Esophagus (tissue), 2 donors: ENCODE data around the gene HIF1A. TPM values are rescaled to one million over a fixed set of nuclear protein-coding genes. Genes with fewer than 3 reads are reported as not detected.

ENCODE experiments used
- H3K27ac ChIP-seq, 2 donors: one replicate each; pipeline ENCODE4 v1.5.1; 2013; ENCODE audit warnings: low read depth in 2 of 2, mild to moderate bottlenecking in 2 of 2, inconsistent platforms in 1 of 2, low read length in 1 of 2, moderate library complexity in 1 of 2
- H3K27me3 ChIP-seq, 2 donors: one replicate each; pipeline ENCODE4 v1.6.1; 2013; ENCODE audit warnings: low read length in 2 of 2, control low read depth in 1 of 2, mild to moderate bottlenecking in 1 of 2; ENCODE audit not compliant: insufficient read depth in 2 of 2, control insufficient read depth in 1 of 2
- H3K36me3 ChIP-seq, 2 donors: one replicate each; pipeline ENCODE4 v1.6.1; 2013; ENCODE audit warnings: low read length in 1 of 2; ENCODE audit not compliant: control insufficient read depth in 2 of 2, insufficient read depth in 2 of 2
- H3K4me1 ChIP-seq, 2 donors: one replicate each; pipeline ENCODE4 v1.6.1; 2013; ENCODE audit warnings: low read length in 1 of 2; ENCODE audit not compliant: control insufficient read depth in 2 of 2, insufficient read depth in 2 of 2
- H3K4me3 ChIP-seq, 2 donors: one replicate each; pipeline ENCODE4 v1.5.1; 2013; ENCODE audit warnings: low read length in 2 of 2, mild to moderate bottlenecking in 2 of 2, low read depth in 1 of 2, moderate library complexity in 1 of 2
- H3K9me3 ChIP-seq, 2 donors: one replicate each; pipeline ENCODE4 v1.6.1; 2013; ENCODE audit warnings: mild to moderate bottlenecking in 2 of 2, low read depth in 1 of 2, low read length in 1 of 2, moderate library complexity in 1 of 2; ENCODE audit not compliant: control insufficient read depth in 2 of 2, insufficient read depth in 1 of 2
- WGBS, 2 donors: extraction: QIAGEN DNeasy Blood & Tissue Kit; methylation state at CpG; one replicate each; pipeline ENCODE4 v1.1.7; 2013; 5-methylcytosine and 5-hydroxymethylcytosine counted together
- polyA plus RNA-seq, 2 donors: library from polyadenylated mRNA; stranded (reverse); fragments of 200-250 nt; gene quantifications; one replicate each; pipeline ENCODE4 v1.2.3, GENCODE V29; 2013
- donor health status: healthy with polysubstance abuse.
- donor health status: Bipolar disorder and iron deficiency.

Gene HIF1A
- polyA plus RNA-seq, result 10 to 100 TPM; 23.4 to 47.5 TPM

DNA sequence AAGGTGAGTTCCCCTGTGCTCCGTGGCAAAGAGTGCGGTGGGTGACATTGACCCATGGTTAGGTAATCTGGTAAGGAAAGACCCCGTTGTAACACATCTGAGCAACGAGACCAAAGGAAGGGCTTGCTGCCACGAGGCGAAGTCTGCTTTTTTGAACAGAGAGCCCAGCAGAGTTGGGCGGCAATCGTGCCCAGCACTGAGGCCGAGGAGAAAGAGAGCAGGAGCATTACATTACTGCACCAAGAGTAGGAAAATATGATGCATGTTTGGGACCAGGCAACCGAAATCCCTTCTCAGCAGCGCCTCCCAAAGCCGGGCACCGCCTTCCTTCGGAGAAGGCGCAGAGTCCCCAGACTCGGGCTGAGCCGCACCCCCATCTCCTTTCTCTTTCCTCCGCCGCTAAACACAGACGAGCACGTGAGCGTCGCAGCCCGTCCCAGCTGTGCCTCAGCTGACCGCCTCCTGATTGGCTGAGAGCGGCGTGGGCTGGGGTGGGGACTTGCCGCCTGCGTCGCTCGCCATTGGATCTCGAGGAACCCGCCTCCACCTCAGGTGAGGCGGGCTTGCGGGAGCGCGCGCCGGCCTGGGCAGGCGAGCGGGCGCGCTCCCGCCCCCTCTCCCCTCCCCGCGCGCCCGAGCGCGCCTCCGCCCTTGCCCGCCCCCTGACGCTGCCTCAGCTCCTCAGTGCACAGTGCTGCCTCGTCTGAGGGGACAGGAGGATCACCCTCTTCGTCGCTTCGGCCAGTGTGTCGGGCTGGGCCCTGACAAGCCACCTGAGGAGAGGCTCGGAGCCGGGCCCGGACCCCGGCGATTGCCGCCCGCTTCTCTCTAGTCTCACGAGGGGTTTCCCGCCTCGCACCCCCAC lies at the start of gene HIF1A:
Gene HIF1A (plus strand): TSS at position 684 of the 865 bp plus-strand sequence. CDS start 292 bp downstream, outside the sequence.
- Histone ChIP-seq H3K27me3 (no peaks in the 10 kb centered on the region), H3K9me3 (no peaks in the 10 kb centered on the region), H3K36me3 (no peaks in the 10 kb centered on the region), H3K27ac (peak within 1 kb of the TSS; percentile 96), H3K4me3 (peak within 1 kb of the TSS; percentile 96 to 99), H3K4me1 (no peaks in the 10 kb centered on the region)
- 0 to 1% methylated on average over 60 to 68 of the region's 68 CpGs for WGBS, 2 donors

DNA sequence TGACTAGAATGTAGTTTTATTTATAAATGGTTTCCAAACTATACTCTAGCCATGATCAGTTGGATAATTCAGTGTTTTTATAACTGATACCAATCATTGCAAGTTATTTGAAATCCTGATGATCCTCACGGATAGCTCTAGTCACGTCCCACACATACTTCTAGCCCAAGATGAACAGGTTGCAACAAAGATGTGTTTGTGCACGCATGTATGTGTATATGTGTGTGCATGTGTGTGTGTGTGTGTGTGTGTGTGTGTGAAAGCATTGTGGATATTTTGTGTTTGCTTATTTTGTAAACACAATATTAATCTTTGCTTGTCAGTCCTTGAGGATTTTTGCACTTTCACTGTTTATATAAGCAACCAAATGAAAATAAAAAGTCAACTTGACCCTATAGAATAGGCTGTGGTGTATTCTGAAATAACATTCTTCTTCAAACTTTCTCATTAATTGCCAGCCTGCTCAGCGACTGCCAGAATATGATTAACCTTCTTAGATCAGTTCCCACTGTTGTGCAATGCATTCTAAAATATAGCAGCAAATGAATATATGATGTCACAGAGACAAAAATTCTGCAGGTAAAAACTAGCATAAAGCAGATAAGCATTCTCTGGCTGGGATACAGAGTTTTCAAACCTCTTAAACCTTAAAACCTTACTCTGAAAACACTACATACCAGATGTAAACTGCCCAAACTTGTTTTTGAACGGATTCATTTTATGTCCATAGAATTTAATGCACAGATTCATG lies 48.8 kb upstream of the HIF1A start:
- WGBS, 2 donors, result 50 to 62% methylated on average over 5 of the region's 5 CpGs

DNA sequence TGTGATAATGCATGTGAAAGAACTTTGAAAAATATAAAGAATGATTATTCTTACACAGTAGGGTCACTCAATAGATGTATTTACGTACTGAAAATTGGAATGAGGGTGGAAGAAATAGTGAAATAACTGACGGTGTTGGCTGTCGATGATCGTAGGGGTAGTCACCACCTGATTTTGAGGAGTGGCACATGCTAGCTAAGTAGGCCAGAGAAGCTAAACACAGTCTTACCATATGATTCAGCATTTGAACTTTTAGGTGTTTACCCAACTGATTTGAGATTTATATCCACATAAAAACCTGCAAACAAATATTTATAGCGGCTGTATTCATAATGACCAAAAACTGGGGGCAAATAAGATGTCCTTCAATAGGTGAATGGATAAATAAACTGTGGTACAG lies 47.6 kb upstream of the HIF1A start:
- Histone ChIP-seq H3K9me3 (no peaks in the 10 kb centered on the region), H3K4me3 (no peak overlapping the region), H3K27me3 (no peaks in the 10 kb centered on the region), H3K36me3 (no peaks in the 10 kb centered on the region), H3K4me1 (no peaks in the 10 kb centered on the region), H3K27ac (peak overlapping the region; percentile 14 to 65)
- 59 to 74% methylated on average over 5 of the region's 5 CpGs for WGBS, 2 donors

More for the DNA sequence above, 48.8 kb upstream of the HIF1A start:
- H3K36me3 ChIP-seq, result no peaks in the 10 kb centered on the region
- H3K27me3 ChIP-seq, result no peaks in the 10 kb centered on the region
- no peaks in the 10 kb centered on the region for H3K4me1 ChIP-seq
- peak overlapping the region in 1 of 2 donors; percentile 49 for H3K27ac ChIP-seq
- no peak overlapping the region for H3K4me3 ChIP-seq
- H3K9me3 ChIP-seq, result no peaks in the 10 kb centered on the region

DNA sequence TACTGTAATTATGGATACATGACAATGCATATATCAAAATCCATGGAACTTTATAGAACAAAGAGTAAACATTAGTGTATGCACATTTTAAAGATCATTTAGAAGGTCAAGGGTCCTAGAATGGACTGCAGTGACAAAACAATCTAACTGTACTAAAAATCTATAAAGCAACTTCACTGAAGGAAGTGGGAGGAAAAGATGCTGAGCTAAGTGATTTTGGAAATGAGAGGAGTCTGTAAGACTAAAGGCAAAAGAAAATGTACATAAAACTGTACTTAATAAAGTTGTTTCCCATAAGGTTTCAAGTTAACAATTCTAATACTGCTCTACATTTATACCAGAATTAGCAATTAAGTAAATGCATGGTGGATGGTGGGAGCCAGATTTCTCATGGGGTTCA lies 46.9 kb upstream of the HIF1A start:
- H3K36me3 ChIP-seq, result no peaks in the 10 kb centered on the region
- no peak overlapping the region for H3K27ac ChIP-seq
- no peaks in the 10 kb centered on the region for H3K4me1 ChIP-seq
- no peaks in the 10 kb centered on the region for H3K9me3 ChIP-seq
- H3K4me3 ChIP-seq, result no peak overlapping the region
- H3K27me3 ChIP-seq, result no peaks in the 10 kb centered on the region

DNA sequence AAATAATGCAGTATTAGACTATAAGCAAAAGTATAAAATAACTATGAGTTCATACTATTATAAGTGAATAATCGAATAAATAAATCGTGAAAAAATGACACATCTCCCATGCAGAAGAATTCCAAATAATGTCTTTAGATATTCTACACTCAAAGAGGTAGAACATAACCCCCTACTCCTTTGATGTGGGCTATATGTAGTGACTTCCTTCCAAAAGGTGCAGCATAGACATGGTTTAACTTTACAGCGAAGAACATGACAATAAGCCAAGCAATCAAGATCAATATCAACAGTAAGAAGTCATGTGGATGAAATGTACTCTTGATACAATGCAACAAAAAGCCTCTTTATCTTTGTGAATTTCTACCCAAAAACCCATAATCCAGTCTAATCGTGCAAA lies 46.0 kb upstream of the HIF1A start:
- Histone ChIP-seq H3K4me1 (no peaks in the 10 kb centered on the region), H3K27ac (no peak overlapping the region), H3K9me3 (no peaks in the 10 kb centered on the region), H3K36me3 (no peaks in the 10 kb centered on the region), H3K4me3 (no peak overlapping the region), H3K27me3 (no peaks in the 10 kb centered on the region)
- WGBS, 2 donors, result 87 to 89% methylated on average over 4 of the region's 4 CpGs

DNA sequence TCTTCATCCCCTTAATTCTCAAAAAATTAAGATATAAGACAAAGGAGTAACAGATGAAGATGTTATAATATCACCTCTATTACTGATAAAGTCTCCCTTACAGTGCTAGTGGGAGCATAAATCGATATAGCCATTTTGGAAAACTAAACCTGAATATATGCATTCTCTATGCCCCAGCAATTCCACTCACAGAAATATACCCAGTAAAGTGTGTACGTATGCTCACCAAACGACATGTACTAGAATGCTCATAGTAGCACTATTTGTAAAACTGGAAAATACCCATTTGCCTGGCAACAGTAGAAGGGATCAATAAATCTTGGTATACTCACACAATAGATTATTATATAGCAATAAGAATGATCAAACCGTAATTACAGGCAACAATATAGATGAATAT lies 44.0 kb upstream of the HIF1A start:
- Histone ChIP-seq H3K27me3 (no peaks in the 10 kb centered on the region), H3K9me3 (no peaks in the 10 kb centered on the region), H3K4me1 (no peaks in the 10 kb centered on the region), H3K27ac (no peak overlapping the region), H3K36me3 (no peaks in the 10 kb centered on the region), H3K4me3 (no peak overlapping the region)
- WGBS, 2 donors, result 88 to 92% methylated on average over 4 of the region's 4 CpGs

DNA sequence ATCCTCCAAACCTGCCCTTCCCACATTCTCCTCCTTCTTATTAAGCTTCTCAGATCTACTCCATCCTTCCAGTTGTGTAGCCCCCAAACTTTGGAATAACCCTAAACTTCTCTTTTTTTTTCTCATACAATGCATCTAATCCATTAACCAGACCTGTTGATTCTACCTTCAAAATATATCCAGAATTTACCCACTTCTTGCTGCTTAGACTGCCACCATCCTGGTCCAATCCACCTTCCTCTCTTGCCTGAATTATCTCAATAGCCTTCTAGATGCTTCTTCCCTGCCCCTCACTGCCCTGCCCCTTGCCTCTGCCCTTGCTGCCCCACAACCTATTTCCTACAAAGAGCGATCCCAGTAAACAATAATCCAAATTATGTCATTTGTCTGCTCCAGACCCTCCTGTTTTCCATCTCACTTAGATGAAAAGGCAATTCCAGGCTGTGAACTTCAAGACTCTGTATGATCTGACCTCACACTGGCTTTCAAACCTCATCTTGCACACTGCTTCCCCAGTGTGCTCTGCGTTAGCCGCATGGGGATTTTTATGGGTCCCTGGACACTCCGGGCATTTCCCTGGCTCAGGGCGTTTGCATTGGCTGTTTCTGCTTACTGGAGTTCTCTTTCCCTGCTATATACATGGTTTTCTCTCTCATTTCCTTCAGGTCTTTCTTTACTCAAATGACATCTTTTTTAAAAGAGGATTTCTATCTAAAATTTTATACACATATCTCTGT lies 42.6 kb upstream of the HIF1A start:
- WGBS, 2 donors, result 79 to 84% methylated on average over 5 of the region's 5 CpGs
- H3K4me3 ChIP-seq, result no peak overlapping the region
- no peaks in the 10 kb centered on the region for H3K4me1 ChIP-seq
- no peaks in the 10 kb centered on the region for H3K36me3 ChIP-seq
- no peak overlapping the region for H3K27ac ChIP-seq
- no peaks in the 10 kb centered on the region for H3K9me3 ChIP-seq
- H3K27me3 ChIP-seq, result no peaks in the 10 kb centered on the region

DNA sequence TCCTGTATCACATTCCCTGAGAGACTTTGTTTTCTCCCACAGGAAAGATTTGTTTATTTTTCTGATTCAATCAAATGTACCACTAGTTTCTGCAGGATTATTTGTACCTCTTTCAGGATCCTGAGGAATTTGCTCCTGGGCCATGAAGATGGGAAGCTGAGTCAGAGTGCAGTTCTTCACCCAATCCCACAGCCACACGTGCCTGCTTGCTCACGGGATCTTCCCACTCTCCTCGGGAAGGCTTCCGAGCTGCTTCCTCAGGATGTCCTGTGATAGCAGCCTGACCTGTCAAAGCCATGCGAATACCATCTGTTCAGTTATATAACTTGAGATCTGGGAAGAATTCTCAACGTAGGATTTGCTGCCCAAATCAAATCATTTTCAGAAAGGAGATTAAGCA lies 41.8 kb upstream of the HIF1A start:
- Histone ChIP-seq H3K27me3 (no peaks in the 10 kb centered on the region), H3K4me3 (no peak overlapping the region), H3K27ac (no peak overlapping the region), H3K36me3 (no peaks in the 10 kb centered on the region), H3K4me1 (no peaks in the 10 kb centered on the region), H3K9me3 (no peaks in the 10 kb centered on the region)
- 24 to 35% methylated on average over 6 of the region's 6 CpGs for WGBS, 2 donors

DNA sequence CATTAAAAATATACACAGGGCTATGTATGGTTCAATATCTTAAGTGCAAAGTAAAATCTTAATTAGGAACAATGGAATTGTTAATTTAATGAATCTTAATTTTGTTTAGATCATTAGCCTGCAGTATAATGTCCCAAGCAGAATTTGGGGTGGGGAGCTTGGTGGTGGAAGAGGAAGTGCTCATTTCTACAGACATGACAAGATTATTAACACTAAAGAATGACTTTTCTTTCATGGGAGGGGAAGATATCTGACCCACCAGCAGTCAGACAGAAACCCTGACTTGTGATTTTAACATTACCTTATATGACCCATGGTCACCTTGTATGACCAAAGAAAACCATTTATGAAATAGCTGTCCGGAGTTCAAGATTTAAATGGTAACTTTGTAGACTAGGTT lies 41.3 kb upstream of the HIF1A start:
- no peak overlapping the region for H3K4me3 ChIP-seq

More for the DNA sequence above, 41.3 kb upstream of the HIF1A start:
- no peaks in the 10 kb centered on the region for H3K9me3 ChIP-seq
- no peaks in the 10 kb centered on the region for H3K36me3 ChIP-seq
- H3K4me1 ChIP-seq, result no peaks in the 10 kb centered on the region
- 71 to 92% methylated on average over 1 of the region's 1 CpG for WGBS, 2 donors
- H3K27me3 ChIP-seq, result no peaks in the 10 kb centered on the region
- H3K27ac ChIP-seq, result no peak overlapping the region
